GDM1 (cell line): Measurements from ENCODE around the gene ZBTB12.

Source experiments
- DNase-seq: peaks from one replicate; lab custom pipeline; 2025; lab: John Stamatoyannopoulos, UW

The ZBTB12 gene

DNA sequence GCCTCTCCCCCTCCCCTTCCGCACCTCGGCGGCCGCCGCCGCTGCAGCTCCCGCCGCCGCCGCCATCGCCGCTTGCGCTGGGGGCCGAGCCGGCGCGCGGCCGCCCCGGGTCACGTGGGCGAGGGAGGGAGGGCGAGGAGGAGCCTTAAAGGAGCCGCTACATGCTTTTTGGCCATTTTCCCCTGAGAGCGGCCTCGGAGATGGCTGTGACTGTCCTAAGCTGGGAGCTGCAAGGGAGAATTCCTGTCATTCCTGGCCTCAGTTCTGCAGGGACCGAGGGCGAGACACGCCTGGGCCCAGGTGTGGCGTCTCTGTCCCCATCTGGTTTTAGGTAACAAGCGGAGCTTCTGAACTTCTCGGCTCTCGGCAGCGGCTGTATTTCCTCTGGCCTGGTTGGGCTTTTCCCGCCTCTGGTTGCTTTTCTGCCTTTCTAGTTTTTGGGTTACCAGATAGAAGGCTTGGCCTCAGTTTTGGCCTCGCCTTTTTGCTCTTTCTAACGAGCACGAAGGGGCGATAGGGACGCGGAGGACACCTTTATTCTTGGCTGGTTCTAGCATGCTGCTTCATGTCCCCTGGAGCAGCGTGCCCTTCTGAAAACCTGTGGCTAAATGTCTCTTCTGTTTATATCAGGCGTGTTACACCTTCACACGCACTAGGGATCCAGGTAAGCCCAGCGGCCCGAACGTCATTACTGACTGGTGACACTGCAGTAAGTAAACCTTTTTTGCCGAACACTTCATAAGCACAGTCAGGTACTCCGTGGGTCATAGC is 4.1 kb downstream of the ZBTB12 start, which contains the start of gene EHMT2:
EHMT2 (minus strand) TSS at position 87 of the 771 bp plus-strand sequence; CDS start at position 66, 21 bp downstream.
- peak; percentile 75 for DNase-seq

GRCh38 chr6:31896856-31897611 is 4.9 kb downstream of the ZBTB12 start:
- no peak for DNase-seq

DNA sequence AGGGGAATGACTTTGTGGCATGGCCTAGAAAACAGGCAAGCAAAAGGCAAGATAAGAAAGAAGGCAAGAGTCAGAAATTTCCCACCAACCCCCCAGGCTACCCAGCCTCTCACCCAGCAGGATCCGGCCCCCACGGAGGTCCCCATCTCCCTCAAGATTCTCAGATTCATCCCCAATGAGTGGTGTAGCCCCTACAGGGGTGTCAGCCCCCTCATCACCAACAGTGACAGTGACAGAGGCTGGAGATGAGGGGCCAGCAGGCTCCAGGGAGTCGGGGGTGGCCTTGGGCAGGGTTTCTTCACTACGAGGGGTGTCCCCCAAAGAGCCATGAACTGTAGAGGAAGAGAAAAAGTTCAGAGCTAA is 5.4 kb downstream of the ZBTB12 start:
- no peak for DNase-seq

- DNase-seq = no peak
These were observed 9.1 kb downstream of the ZBTB12 start for GRCh38 chr6:31892821-31893220.

DNA sequence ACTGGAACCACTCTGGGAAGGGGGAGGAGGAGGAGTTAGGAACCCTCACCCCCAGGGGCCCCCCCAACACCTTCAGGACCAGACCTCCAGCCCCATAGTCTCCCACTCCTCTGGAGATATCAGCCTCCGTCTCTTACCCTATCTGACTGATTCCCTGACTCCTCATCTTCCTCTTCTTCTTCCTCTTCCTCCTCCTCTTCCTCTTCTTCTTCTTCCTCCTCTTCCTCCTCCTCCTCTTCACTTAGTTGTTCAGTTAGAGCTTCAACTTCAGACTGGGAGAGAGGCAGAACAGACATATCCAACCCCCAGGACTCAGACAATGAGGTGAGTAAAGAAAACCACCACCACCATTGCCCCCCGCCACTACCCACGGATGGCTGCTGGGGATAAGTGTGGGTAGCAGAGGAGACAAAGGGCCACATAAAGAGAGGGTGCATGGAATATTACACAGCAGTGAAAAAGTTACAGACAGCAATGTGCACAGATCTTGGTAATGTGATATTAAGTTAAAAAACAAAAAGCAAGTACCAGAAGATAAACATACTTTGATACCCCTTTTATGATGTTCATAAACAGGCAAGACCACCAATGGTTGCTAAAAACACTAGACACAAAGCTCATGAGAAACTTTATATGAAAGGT is 12.4 kb downstream of the ZBTB12 start:
- DNase-seq = no peak

DNA sequence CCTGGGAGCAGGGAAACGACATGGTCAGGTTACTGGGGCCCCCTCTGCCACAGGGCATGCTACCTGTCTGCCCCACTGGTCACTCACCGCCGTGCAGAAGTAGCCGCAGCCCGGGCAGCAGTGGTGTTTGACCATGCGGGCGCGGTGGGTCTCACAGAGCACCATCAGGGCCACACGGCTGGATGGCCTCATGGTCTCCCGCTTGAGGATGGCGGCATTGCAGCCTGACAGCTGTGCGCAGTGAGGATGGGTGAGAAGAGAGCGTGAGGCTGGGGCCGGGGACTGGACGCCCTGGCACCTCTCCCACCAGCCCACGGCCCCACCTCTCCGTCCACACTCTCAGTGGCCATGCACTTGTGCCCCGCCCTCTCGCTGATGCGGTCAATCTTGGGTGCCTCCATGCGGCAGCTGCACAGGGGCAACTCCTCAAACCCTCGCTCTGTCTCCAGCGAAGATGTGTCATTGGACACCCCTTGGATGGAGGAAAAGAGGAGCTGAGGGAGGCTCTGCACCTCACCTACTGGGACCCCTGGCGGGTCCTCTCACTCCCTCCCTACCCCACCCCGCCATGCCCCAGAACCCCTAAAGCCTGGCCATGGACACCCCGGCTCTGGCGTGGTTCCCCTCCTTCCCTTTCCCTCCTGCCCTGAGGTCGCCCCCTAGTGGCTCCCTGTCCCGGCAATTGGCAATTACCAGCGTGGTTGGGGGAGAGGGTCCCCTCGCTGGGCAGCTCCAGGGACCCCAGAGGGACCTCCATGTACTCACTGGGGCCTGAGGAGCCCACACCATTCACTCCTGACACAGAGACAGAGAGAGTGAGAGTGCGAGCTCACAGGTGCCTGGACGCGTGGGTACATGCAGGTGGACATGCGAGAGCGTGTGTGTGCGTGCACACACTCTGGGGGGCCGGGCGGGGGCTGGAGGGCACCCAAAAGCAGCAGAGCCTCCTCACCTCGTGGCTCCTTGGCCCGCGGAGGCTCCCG is 13.3 kb downstream of the ZBTB12 start:
- DNase-seq = no peak

DNA sequence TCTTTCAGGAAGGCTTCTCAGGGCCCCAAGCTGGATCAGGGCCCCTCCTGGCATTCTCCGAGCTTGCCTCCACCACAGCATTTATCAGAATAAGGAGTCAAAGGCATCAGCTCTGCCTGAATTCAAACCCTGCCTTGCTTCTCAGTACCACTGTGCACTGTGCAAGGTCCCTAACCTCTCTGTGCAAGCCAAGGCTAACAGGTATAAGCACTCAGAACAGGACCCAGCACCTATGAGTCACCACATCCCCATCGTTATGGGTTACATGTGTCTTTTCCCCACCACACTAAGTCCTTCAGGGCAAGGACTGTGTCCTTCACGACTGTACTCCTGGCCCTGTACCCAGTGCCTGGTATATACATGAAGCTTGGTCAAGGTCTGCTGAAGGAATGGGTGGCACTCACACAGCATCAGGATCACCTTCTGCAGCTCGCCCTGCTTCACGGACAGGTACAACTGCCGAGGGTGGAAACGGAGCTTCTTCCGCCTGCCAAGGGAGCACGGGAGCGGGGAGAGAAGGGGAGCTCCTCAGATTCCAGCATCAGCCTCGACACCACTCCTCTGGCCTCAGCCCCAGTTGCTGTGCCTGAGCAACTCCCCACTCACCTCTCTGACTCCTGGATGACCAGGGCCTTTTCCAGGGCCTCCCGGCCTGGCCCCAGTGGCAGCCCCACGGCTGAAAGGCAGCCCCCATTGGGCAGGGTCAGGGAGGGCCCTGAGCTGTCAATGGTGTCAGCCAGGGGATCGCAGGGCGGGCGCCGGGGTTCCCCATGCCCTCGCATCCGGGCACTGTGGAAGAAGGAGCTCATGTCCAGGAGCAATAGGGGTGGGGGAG is 14.5 kb downstream of the ZBTB12 start:
- no peak for DNase-seq

GRCh38 chr6:31886541-31886991 is 15.3 kb downstream of the ZBTB12 start:
- DNase-seq = no peak

DNA sequence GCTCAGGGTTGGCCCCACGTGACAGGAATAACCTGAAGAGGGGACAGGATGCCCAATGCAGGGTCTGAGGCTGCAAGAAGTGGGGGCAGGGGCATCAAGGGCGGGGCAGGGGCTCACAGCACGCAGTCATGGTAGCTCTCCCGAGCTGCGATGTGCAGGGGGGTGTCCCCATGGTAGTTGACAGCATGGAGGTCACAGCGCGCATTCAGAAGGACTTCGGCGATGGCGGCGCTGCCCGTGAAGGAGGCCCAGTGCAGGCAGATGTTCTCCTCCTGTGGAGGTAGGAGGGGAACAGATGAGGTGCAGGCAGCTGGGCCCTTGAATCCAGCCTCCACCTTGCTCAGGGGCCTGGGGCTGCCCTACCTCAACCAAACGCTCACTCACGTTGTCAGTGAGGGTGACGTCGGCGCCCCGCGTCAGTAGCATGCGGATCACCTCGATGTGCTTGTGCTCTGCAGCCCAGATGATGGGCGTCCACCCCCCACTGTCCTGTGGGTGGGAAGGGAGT is 17.3 kb downstream of the ZBTB12 start:
- DNase-seq = no peak

GRCh38 chr6:31883676-31884075 is 18.2 kb downstream of the ZBTB12 start:
- no peak for DNase-seq

DNA sequence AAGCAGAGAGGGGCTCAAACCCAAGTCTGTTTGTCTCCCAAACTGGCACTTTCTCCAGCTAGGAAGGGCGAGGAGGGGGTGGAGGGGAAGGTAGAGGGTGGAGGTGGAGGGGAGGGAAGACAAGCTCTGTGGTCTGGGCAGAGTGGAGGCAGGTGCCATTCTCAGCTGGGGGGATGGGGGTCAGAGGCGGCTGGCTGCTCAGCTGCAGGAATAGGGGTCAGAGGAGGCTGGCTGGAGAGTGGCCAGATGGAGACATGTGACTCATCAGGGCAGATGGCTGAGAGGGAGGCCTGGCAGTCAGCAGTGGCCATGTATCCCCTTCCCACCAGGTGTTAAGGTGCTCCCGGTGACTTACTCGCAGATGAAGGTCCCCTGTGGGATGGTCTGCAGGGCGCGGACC is 19.5 kb downstream of the ZBTB12 start:
- no peak for DNase-seq

DNA sequence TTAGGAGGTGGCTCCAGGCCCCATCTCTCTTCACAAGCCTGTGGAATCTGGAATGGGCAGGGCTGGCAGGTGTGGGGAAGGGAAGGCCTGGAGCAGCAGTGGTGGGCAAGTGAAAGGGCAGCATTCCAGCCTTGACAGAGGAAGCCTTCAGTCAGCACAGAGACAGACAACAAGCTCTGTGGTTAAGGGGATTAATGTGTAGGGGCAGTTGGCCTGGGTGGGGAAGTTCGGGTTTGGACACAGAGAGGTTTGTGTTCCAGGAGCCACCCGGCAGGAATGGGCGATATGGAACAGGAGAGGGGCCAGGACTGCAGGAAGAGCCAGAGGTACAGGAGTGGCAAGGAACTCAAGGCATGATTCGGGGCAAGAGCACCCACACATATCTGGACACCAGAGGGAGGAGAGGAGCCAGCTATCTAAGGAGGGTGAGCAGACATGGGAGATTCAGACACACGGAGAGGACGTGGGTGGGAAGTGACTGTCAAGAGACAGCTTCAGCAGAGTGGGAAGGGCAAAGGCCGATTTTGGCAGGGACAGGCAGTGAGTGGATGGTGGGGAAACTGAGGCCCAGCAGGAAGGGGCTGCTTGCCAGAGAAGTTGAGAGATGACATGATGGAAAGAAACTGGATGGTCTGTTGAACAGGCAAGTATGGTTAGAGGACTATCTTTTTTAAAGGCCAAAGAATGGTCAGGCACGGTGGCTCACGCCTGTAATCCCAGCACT is 20.6 kb downstream of the ZBTB12 start:
- no peak for DNase-seq

DNA sequence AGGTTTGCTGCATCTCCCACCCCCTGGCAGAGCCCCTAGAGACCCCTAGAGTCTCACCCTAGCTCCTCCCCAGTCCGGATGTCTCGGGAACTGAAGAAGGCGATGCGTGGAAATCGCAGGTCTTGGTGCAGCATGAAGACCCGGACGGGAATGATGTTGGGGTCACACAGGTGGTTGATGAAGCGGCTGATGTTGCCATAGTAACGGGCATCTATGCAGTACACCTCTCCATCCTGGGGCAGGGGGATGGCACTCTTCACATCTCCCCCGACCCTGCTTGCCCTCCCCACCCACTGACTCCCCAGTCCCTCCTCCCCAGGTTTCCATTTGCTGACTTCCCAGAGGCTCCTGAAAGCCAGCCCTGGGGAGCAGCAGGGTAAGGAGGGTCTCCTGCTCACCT is 21.3 kb downstream of the ZBTB12 start:
- no peak for DNase-seq

GRCh38 chr6:31879901-31880300 is 22.0 kb downstream of the ZBTB12 start:
- DNase-seq = no peak

- no peak for DNase-seq
These were observed 22.7 kb downstream of the ZBTB12 start for GRCh38 chr6:31879143-31879542.

- no peak for DNase-seq
These were observed 23.2 kb downstream of the ZBTB12 start, which contains the start of gene SLC44A4 for GRCh38 chr6:31878726-31879125. TSS of gene SLC44A4 (minus strand) at chr6:31878997. CDS start at chr6:31878980, 17 bp downstream.

DNA sequence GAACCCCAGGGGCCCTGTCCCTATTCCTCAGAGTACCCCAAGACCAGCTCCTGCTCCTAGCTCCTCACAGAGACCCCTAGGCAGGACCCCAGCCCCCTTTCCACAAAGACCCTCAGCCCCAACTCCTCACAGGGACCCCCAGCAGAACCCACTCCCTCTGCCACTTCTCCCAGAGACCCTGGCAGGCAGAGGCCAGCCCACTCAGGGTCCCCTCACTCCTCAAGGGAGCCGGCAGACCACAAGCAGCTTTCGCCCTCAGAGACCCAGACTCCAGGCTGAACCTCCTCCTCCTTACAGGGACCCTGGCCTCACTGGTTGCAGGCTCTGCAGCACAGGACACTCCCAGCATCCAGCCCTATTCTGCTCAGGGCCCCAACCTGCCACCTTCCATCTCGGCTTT is 23.7 kb downstream of the ZBTB12 start:
- DNase-seq = no peak

GRCh38 chr6:31877651-31878161 is 24.2 kb downstream of the ZBTB12 start:
- no peak for DNase-seq

- DNase-seq = no peak
These were observed 24.7 kb downstream of the ZBTB12 start for GRCh38 chr6:31877125-31877650.
